ENCODE data around the gene NIPAL1.
"Not testable (repeated sequence)": the region's sequence is repeated elsewhere in the genome, so short reads cannot be mapped to it uniquely, and the experiment has no call there.

The NIPAL1 gene

DNA sequence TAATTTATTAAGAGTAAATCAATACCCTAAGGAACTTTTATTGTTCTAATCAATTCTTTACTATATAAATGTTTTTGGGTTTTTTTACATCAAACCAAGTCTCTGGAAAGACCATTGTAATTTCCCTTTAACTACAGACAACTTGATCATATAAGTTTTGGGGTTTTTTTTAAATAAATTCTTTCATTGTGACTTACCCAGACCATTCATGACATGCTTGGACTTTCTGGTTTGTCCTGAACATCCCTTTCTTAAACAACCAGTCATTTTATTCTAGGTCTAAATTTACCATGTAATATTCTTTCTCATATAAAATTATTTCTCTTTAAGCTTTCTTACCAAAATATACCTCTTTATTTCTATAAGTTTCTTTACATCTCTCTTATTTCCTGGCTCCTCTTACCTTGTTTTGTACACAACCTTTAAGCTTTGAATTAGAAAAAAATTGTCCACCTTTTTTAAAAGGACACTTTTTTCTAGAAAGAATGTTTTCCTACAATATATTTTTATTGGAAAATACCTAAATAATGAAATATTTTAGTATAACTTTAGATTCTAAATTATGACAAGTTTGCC lies 8.5 kb upstream of the NIPAL1 start:
- H3K4me1 ChIP-seq (ENCODE audit: control insufficient read depth, insufficient read depth, low read length): peaks cover 15% of the 10 kb centered on the region
- H3K27me3 ChIP-seq (ENCODE audit: control insufficient read depth, insufficient read depth, low read length): no peaks in the 10 kb centered on the region
- H3K9ac ChIP-seq (ENCODE audit: low read depth, low read length): no peak overlapping the region
- peaks cover 16% of the 10 kb centered on the region for H3K36me3 ChIP-seq (ENCODE audit: control insufficient read depth, insufficient read depth, low read length)
- no peak overlapping the region for H3K4me3 ChIP-seq (ENCODE audit: low read depth, low read length)
- peaks cover 64% of the 10 kb centered on the region for H3K9me3 ChIP-seq (ENCODE audit: control insufficient read depth, insufficient read depth, low read length)
- H3K27ac ChIP-seq (ENCODE audit: low read depth, low read length): no peak overlapping the region

- not testable (repeated sequence) for H3K27ac ChIP-seq (ENCODE audit: low read depth, low read length); H3K27me3 ChIP-seq (ENCODE audit: control insufficient read depth, insufficient read depth, low read length); H3K4me3 ChIP-seq (ENCODE audit: low read depth, low read length); H3K9ac ChIP-seq (ENCODE audit: low read depth, low read length)
- Histone ChIP-seq H3K4me1 (ENCODE audit: control insufficient read depth, insufficient read depth, low read length) (peaks cover 15% of the 10 kb centered on the region), H3K36me3 (ENCODE audit: control insufficient read depth, insufficient read depth, low read length) (peaks cover 16% of the 10 kb centered on the region), H3K9me3 (ENCODE audit: control insufficient read depth, insufficient read depth, low read length) (peaks cover 50% of the 10 kb centered on the region)
Observed at GRCh38 chr4:48010906-48011305, 5.7 kb upstream of the NIPAL1 start.

GRCh38 chr4:48011722-48012121 lies 4.8 kb upstream of the NIPAL1 start:
- Histone ChIP-seq H3K9ac (ENCODE audit: low read depth, low read length) (no peak overlapping the region), H3K9me3 (ENCODE audit: control insufficient read depth, insufficient read depth, low read length) (peaks cover 42% of the 10 kb centered on the region)

GRCh38 chr4:48012824-48013223 lies 3.7 kb upstream of the NIPAL1 start:
- peaks cover 3% of the 10 kb centered on the region for H3K27me3 ChIP-seq (ENCODE audit: control insufficient read depth, insufficient read depth, low read length)
- H3K36me3 ChIP-seq (ENCODE audit: control insufficient read depth, insufficient read depth, low read length): peaks cover 16% of the 10 kb centered on the region
- peaks cover 31% of the 10 kb centered on the region for H3K9me3 ChIP-seq (ENCODE audit: control insufficient read depth, insufficient read depth, low read length)
- H3K9ac ChIP-seq (ENCODE audit: low read depth, low read length): no peak overlapping the region
- H3K4me1 ChIP-seq (ENCODE audit: control insufficient read depth, insufficient read depth, low read length): peaks cover 15% of the 10 kb centered on the region
- H3K4me3 ChIP-seq (ENCODE audit: low read depth, low read length): no peak overlapping the region
- peak overlapping the region; percentile 92 for H3K27ac ChIP-seq (ENCODE audit: low read depth, low read length)

More at GRCh38 chr4:48011722-48012121, 4.8 kb upstream of the NIPAL1 start:
- Histone ChIP-seq H3K27me3 (ENCODE audit: control insufficient read depth, insufficient read depth, low read length) (no peaks in the 10 kb centered on the region), H3K4me3 (ENCODE audit: low read depth, low read length) (peak overlapping the region; percentile 37; the same call in 1 of the 2 replicates), H3K4me1 (ENCODE audit: control insufficient read depth, insufficient read depth, low read length) (peaks cover 15% of the 10 kb centered on the region), H3K27ac (ENCODE audit: low read depth, low read length) (peak overlapping the region; percentile 92), H3K36me3 (ENCODE audit: control insufficient read depth, insufficient read depth, low read length) (peaks cover 16% of the 10 kb centered on the region)

GRCh38 chr4:48015216-48015615 lies 1.4 kb upstream of the NIPAL1 start:
- Histone ChIP-seq H3K9me3 (ENCODE audit: control insufficient read depth, insufficient read depth, low read length) (peaks cover 7% of the 10 kb centered on the region), H3K27me3 (ENCODE audit: control insufficient read depth, insufficient read depth, low read length) (peaks cover 9% of the 10 kb centered on the region), H3K4me1 (ENCODE audit: control insufficient read depth, insufficient read depth, low read length) (peaks cover 15% of the 10 kb centered on the region), H3K36me3 (ENCODE audit: control insufficient read depth, insufficient read depth, low read length) (peaks cover 5% of the 10 kb centered on the region), H3K27ac (ENCODE audit: low read depth, low read length) (no peak overlapping the region), H3K9ac (ENCODE audit: low read depth, low read length) (no peak overlapping the region), H3K4me3 (ENCODE audit: low read depth, low read length) (no peak overlapping the region)

DNA sequence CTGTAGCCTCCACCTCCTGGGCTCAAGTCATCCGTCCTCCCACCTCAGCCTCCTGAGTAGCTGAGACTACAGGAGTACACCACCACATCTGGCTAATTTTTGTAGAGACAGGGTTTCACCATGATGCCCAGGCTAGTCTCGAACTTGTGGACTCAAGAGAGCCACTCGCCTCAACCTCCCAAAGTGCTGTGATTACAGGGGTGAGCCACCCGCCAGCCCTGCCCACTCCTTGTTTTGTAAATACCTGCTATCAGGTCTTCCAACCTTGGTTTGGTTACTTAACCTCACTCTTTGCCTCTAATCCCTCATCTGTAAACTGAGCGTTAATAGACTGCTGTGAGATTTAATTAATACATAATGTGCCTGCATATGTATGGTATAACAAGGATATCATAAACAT lies 894 bp upstream of the NIPAL1 start:
- peaks cover 9% of the 10 kb centered on the region for H3K27me3 ChIP-seq (ENCODE audit: control insufficient read depth, insufficient read depth, low read length)
- peaks cover under 1% of the 10 kb centered on the region for H3K36me3 ChIP-seq (ENCODE audit: control insufficient read depth, insufficient read depth, low read length)
- peak overlapping the region; percentile 87 for H3K4me3 ChIP-seq (ENCODE audit: low read depth, low read length)
- H3K4me1 ChIP-seq (ENCODE audit: control insufficient read depth, insufficient read depth, low read length): peaks cover 15% of the 10 kb centered on the region
- no peak overlapping the region for H3K27ac ChIP-seq (ENCODE audit: low read depth, low read length)
- H3K9ac ChIP-seq (ENCODE audit: low read depth, low read length): no peak overlapping the region
- peaks cover 2% of the 10 kb centered on the region for H3K9me3 ChIP-seq (ENCODE audit: control insufficient read depth, insufficient read depth, low read length)

GRCh38 chr4:48017108-48017571 lies 568 bp downstream of the NIPAL1 start:
- peak overlapping the region; percentile 60 for H3K27ac ChIP-seq (ENCODE audit: low read depth, low read length)

GRCh38 chr4:48018112-48018511 lies 1.5 kb downstream of the NIPAL1 start:
- H3K27me3 ChIP-seq (ENCODE audit: control insufficient read depth, insufficient read depth, low read length): peaks cover 9% of the 10 kb centered on the region
- H3K4me3 ChIP-seq (ENCODE audit: low read depth, low read length): peak overlapping the region; percentile 87; the same call in 1 of the 2 replicates
- H3K4me1 ChIP-seq (ENCODE audit: control insufficient read depth, insufficient read depth, low read length): no peaks in the 10 kb centered on the region; the same call in 1 of the 2 replicates
- no peak overlapping the region for H3K9ac ChIP-seq (ENCODE audit: low read depth, low read length)
- H3K9me3 ChIP-seq (ENCODE audit: control insufficient read depth, insufficient read depth, low read length): no peaks in the 10 kb centered on the region
- H3K36me3 ChIP-seq (ENCODE audit: control insufficient read depth, insufficient read depth, low read length): no peaks in the 10 kb centered on the region
- no peak overlapping the region for H3K27ac ChIP-seq (ENCODE audit: low read depth, low read length)

More at GRCh38 chr4:48017108-48017571, 568 bp downstream of the NIPAL1 start:
- Histone ChIP-seq H3K9ac (ENCODE audit: low read depth, low read length) (peak overlapping the region; percentile 45), H3K36me3 (ENCODE audit: control insufficient read depth, insufficient read depth, low read length) (no peaks in the 10 kb centered on the region), H3K9me3 (ENCODE audit: control insufficient read depth, insufficient read depth, low read length) (no peaks in the 10 kb centered on the region), H3K4me3 (ENCODE audit: low read depth, low read length) (peak overlapping the region; percentile 87), H3K4me1 (ENCODE audit: control insufficient read depth, insufficient read depth, low read length) (peaks cover 4% of the 10 kb centered on the region), H3K27me3 (ENCODE audit: control insufficient read depth, insufficient read depth, low read length) (peaks cover 9% of the 10 kb centered on the region)

- H3K9ac ChIP-seq (ENCODE audit: low read depth, low read length): no peak overlapping the region
- no peaks in the 10 kb centered on the region for H3K9me3 ChIP-seq (ENCODE audit: control insufficient read depth, insufficient read depth, low read length)
- H3K27ac ChIP-seq (ENCODE audit: low read depth, low read length): no peak overlapping the region
- H3K27me3 ChIP-seq (ENCODE audit: control insufficient read depth, insufficient read depth, low read length): peaks cover 9% of the 10 kb centered on the region
- H3K4me3 ChIP-seq (ENCODE audit: low read depth, low read length): no peak overlapping the region
- peaks cover 13% of the 10 kb centered on the region for H3K36me3 ChIP-seq (ENCODE audit: control insufficient read depth, insufficient read depth, low read length)
- H3K4me1 ChIP-seq (ENCODE audit: control insufficient read depth, insufficient read depth, low read length): peaks cover 4% of the 10 kb centered on the region; the same call in 1 of the 2 replicates
Observed at GRCh38 chr4:48021100-48021499, 4.5 kb downstream of the NIPAL1 start.

GRCh38 chr4:48022192-48022799 lies 5.7 kb downstream of the NIPAL1 start:
- peaks cover 16% of the 10 kb centered on the region for H3K36me3 ChIP-seq (ENCODE audit: control insufficient read depth, insufficient read depth, low read length)
- no peak overlapping the region for H3K4me3 ChIP-seq (ENCODE audit: low read depth, low read length)
- H3K9ac ChIP-seq (ENCODE audit: low read depth, low read length): no peak overlapping the region
- H3K4me1 ChIP-seq (ENCODE audit: control insufficient read depth, insufficient read depth, low read length): peaks cover 6% of the 10 kb centered on the region
- H3K27me3 ChIP-seq (ENCODE audit: control insufficient read depth, insufficient read depth, low read length): peaks cover 9% of the 10 kb centered on the region
- no peak overlapping the region for H3K27ac ChIP-seq (ENCODE audit: low read depth, low read length)
- H3K9me3 ChIP-seq (ENCODE audit: control insufficient read depth, insufficient read depth, low read length): no peaks in the 10 kb centered on the region

DNA sequence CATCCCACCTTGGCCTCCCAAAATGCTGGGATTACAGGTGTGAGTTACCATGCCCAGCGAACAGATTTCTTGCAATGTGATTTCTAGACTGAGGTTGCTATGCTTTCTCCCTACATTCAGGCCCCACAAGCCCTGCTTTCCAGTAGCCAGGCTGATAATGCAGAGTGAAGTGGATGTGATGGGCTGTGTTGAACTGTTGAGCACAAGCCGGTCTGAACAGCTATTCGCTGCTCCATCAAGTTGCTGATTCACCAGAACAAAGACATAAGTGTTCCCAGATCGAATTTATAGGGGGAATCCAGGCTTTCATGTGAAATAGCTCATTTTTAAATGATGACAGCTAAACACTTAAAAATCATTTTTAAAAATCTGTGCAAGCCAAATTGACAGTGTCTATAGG lies 8.0 kb downstream of the NIPAL1 start:
- Histone ChIP-seq H3K9ac (ENCODE audit: low read depth, low read length) (no peak overlapping the region), H3K9me3 (ENCODE audit: control insufficient read depth, insufficient read depth, low read length) (no peaks in the 10 kb centered on the region), H3K36me3 (ENCODE audit: control insufficient read depth, insufficient read depth, low read length) (peaks cover 20% of the 10 kb centered on the region), H3K4me1 (ENCODE audit: control insufficient read depth, insufficient read depth, low read length) (peaks cover 29% of the 10 kb centered on the region), H3K27me3 (ENCODE audit: control insufficient read depth, insufficient read depth, low read length) (no peaks in the 10 kb centered on the region), H3K27ac (ENCODE audit: low read depth, low read length) (no peak overlapping the region), H3K4me3 (ENCODE audit: low read depth, low read length) (no peak overlapping the region)

All from HUES48 (cell line).